Lower leg skin (tissue), 3 donors: ENCODE results near the gene ASPDH.

ENCODE experiments used
- POLR2A ChIP-seq, 2 donors: fragments of 450-650 bp; IDR thresholded peaks; one replicate each; pipeline ENCODE4 v1.6.1; 2016 to 2017; ENCODE audit warnings: antibody characterized with exemption in 2 of 2, mild to moderate bottlenecking in 1 of 2, moderate library complexity in 1 of 2
- TF ChIP-seq, protein P1 (sequence below), 3 donors: fragments of 450-650 bp; IDR thresholded peaks; one replicate each; pipeline ENCODE4 v1.5.1; 2016; ENCODE audit warnings: antibody characterized with exemption in 3 of 3, mild to moderate bottlenecking in 3 of 3, moderate library complexity in 2 of 3

- TF ChIP-seq, protein P1, sequence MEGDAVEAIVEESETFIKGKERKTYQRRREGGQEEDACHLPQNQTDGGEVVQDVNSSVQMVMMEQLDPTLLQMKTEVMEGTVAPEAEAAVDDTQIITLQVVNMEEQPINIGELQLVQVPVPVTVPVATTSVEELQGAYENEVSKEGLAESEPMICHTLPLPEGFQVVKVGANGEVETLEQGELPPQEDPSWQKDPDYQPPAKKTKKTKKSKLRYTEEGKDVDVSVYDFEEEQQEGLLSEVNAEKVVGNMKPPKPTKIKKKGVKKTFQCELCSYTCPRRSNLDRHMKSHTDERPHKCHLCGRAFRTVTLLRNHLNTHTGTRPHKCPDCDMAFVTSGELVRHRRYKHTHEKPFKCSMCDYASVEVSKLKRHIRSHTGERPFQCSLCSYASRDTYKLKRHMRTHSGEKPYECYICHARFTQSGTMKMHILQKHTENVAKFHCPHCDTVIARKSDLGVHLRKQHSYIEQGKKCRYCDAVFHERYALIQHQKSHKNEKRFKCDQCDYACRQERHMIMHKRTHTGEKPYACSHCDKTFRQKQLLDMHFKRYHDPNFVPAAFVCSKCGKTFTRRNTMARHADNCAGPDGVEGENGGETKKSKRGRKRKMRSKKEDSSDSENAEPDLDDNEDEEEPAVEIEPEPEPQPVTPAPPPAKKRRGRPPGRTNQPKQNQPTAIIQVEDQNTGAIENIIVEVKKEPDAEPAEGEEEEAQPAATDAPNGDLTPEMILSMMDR (IDR thresholded peaks at IDR 0.05) = no peak
- no peak for TF ChIP-seq POLR2A (IDR thresholded peaks at IDR 0.05)
Observed at GRCh38 chr19:50464348-50464747, 49.4 kb downstream of the ASPDH start.
